Stimulated activated memory B cell treated with anti-CD40 and anti-IgM and Interleukin-4, amounts not matched to agents 10 μg/mL and 1 μg/mL and 100 μg/mL, for 72 hours (primary cell): ENCODE data around the gene RPL12.

Source experiments
- ATAC-seq: fragments of 150-1000 bp; cut with Tn5 transposase; 2 replicates; pipeline ENCODE4 v1.10.0; 2021
- H3K27ac Mint-ChIP-seq: one replicate; pipeline ENCODE4 v1.8.0; 2022; ENCODE audit warnings: mild to moderate bottlenecking, mixed read lengths
- H3K27me3 Mint-ChIP-seq: one replicate; pipeline ENCODE4 v1.8.0; 2022; ENCODE audit warnings: mixed read lengths
- H3K36me3 Mint-ChIP-seq: one replicate; pipeline ENCODE4 v1.8.0; 2022; ENCODE audit warnings: mixed read lengths
- H3K4me1 Mint-ChIP-seq: one replicate; pipeline ENCODE4 v1.8.0; 2022; ENCODE audit warnings: mixed read lengths
- H3K4me3 Mint-ChIP-seq: one replicate; pipeline ENCODE4 v1.8.0; 2022; ENCODE audit warnings: mild to moderate bottlenecking, moderate library complexity, mixed read lengths
- H3K9me3 Mint-ChIP-seq: one replicate; pipeline ENCODE4 v1.8.0; 2022; ENCODE audit warnings: mixed read lengths

RPL12 gene

GRCh38 chr9:127450830-127451607 is at the start of gene RPL12, which contains the start of gene LRSAM1:
Gene RPL12, minus strand, starts transcription at chr9:127451406. Its CDS starts 89 bp downstream, at chr9:127451317.
Gene LRSAM1, plus strand, starts transcription at chr9:127451510. Its CDS starts 3,018 bp downstream, at chr9:127454528.
- Mint-ChIP-seq H3K27ac (peak within 1 kb of the TSS; percentile 89), H3K9me3 (no peaks in the 10 kb centered on the region), H3K4me1 (peaks cover 61% of the 10 kb centered on the region), H3K36me3 (peaks cover 68% of the 10 kb centered on the region), H3K27me3 (no peaks in the 10 kb centered on the region), H3K4me3 (peak within 1 kb of the TSS; percentile 84)
- ATAC-seq = peak; percentile 88

DNA sequence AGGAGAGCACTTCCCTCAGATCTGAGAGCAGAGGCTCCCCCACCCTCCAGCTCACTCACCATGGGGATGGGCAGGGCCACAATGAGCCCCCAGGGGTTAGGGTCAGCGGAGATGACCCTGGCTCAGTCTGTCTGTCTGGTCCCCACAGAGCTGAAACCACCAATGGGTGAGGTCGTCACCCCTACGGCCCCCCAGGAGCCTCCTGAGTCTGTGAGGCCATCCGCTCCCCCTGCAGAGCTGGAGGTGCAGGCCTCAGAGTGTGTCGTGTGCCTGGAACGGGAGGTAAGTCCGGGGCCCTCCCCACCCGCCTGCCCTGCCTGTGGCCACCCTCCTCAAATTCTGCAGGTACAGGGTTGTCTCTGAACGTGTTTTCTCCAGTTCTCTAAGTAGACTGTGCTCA is 49.7 kb upstream of the RPL12 start:
- Mint-ChIP-seq H3K27me3 (no peaks in the 10 kb centered on the region), H3K36me3 (peaks cover 16% of the 10 kb centered on the region), H3K27ac (no peak overlapping the region), H3K4me3 (no peak overlapping the region), H3K9me3 (no peaks in the 10 kb centered on the region), H3K4me1 (no peaks in the 10 kb centered on the region)
- ATAC-seq = no peak

DNA sequence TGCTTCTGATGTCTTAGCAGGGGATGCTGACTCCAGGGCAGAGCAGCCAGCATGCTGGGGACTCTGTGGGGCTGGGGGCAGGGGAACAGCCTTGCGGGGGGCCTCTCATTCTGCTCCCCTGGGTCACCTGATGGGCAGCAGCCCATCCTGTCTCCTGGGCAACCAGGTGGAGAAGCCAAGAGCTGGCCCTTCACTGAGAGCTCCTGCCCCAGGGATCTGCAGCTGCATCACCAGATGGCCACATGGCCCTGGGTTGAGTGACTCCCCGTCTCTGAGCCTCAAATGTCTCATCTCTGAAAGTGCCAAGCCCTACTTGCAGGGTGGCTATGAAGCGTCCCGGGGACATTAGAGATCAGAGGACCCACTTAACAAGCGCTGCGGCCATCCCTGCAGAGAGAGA is 49.2 kb upstream of the RPL12 start:
- Mint-ChIP-seq H3K27ac (no peak overlapping the region), H3K9me3 (no peaks in the 10 kb centered on the region), H3K4me3 (no peak overlapping the region), H3K27me3 (no peaks in the 10 kb centered on the region), H3K36me3 (peaks cover 19% of the 10 kb centered on the region), H3K4me1 (no peaks in the 10 kb centered on the region)
- no peak for ATAC-seq

- Mint-ChIP-seq H3K4me3 (no peak overlapping the region), H3K4me1 (no peaks in the 10 kb centered on the region), H3K36me3 (peaks cover 26% of the 10 kb centered on the region), H3K9me3 (no peaks in the 10 kb centered on the region), H3K27ac (no peak overlapping the region), H3K27me3 (no peaks in the 10 kb centered on the region)
- no peak for ATAC-seq
Observed at GRCh38 chr9:127498298-127498697, 47.1 kb upstream of the RPL12 start.

DNA sequence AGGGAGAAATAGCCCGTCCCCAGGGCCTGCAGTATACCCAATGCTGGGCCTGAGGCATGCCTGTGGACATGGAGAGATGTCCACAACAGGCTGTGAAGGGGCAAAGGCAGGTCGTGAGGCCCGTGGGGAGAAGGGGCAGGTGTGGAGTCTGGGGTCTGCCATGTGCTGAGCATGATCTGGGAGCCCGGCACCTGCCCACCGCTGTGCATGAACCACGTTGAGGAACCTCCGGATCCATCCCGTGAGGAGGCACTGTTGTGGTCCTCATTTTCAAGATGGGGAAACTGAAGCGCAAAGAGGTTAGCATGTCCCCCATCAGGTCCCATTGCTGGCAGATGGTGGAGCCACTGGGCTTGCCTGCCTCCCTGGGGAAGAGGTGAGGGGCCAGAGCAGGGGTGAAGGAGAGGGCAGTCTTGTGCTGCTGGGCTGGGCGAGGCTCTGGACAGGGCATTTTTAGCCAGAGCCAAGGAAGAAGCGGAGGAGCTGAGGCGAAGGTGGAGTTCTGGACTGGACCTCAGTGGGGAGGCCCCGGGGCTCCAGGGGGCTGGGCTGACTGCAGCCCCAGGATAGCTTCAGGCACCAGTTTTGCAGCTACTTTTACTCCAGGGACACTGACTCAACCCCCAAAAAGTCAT is 46.6 kb upstream of the RPL12 start:
- H3K36me3 Mint-ChIP-seq = peaks cover 31% of the 10 kb centered on the region
- H3K4me3 Mint-ChIP-seq = no peak overlapping the region
- H3K27me3 Mint-ChIP-seq = no peaks in the 10 kb centered on the region
- H3K27ac Mint-ChIP-seq = no peak overlapping the region
- no peak for ATAC-seq
- no peaks in the 10 kb centered on the region for H3K9me3 Mint-ChIP-seq
- H3K4me1 Mint-ChIP-seq = no peaks in the 10 kb centered on the region

GRCh38 chr9:127496974-127497373 is 45.8 kb upstream of the RPL12 start:
- no peaks in the 10 kb centered on the region for H3K4me1 Mint-ChIP-seq
- H3K4me3 Mint-ChIP-seq = no peak overlapping the region
- ATAC-seq = no peak
- no peaks in the 10 kb centered on the region for H3K27me3 Mint-ChIP-seq
- H3K36me3 Mint-ChIP-seq = peaks cover 38% of the 10 kb centered on the region
- no peak overlapping the region for H3K27ac Mint-ChIP-seq
- no peaks in the 10 kb centered on the region for H3K9me3 Mint-ChIP-seq

DNA sequence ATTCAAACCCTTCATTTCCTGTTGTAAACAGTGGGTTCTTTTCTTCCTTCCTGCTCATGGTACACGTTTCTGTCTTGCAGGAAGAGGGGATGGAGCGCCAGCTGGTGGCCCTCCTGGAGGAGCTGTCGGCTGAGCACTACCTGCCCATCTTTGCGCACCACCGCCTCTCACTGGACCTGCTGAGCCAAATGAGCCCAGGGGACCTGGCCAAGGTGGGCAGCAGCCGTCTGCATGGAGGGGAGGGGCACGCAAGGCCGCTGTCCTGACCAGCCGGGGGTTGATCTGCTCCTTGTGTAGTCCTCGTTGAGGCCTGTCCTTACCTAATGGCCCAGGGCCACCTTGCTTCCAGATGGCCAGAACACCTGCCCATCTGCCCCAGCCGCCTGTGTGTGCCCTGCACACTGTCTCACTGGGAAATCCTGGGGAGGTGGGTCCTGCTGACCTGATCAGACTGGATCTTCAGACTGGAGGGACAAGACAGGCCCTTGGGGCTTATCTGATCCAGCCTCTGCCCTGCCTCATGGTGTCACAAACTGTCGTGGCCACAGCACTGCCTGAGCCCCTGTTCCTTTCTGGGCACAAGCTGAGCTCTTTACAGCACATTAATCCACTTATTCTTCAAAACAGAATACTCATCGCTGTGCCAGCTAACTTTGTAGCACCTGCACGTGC is 44.8 kb upstream of the RPL12 start:
- Mint-ChIP-seq H3K4me3 (no peak overlapping the region), H3K27ac (no peak overlapping the region)

DNA sequence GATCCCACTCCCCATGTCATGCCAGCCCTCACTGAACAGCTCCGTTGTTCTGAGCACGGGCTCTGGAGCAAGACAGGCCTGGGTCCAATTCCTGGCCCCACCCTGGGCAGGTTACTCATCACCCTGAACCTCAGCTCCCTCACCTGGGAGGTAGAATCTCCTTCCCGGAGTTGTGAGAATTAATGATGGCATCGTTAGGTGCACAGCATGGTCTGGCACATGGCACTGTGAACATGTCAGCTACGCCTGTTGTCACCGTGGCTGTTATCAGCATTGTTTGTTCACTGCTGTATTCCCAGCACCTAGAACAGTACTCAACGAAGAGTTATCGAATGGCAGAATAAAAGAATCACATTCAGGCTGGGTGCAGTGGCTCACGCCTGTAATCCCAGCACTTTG is 43.1 kb upstream of the RPL12 start:
- H3K27me3 Mint-ChIP-seq = no peaks in the 10 kb centered on the region
- H3K36me3 Mint-ChIP-seq = peaks cover 56% of the 10 kb centered on the region
- no peak overlapping the region for H3K4me3 Mint-ChIP-seq
- no peaks in the 10 kb centered on the region for H3K9me3 Mint-ChIP-seq
- ATAC-seq = no peak
- no peak overlapping the region for H3K27ac Mint-ChIP-seq
- no peaks in the 10 kb centered on the region for H3K4me1 Mint-ChIP-seq

More for the DNA sequence above, 44.8 kb upstream of the RPL12 start:
- no peak for ATAC-seq
- Mint-ChIP-seq H3K9me3 (no peaks in the 10 kb centered on the region), H3K36me3 (peaks cover 45% of the 10 kb centered on the region), H3K27me3 (no peaks in the 10 kb centered on the region), H3K4me1 (no peaks in the 10 kb centered on the region)

DNA sequence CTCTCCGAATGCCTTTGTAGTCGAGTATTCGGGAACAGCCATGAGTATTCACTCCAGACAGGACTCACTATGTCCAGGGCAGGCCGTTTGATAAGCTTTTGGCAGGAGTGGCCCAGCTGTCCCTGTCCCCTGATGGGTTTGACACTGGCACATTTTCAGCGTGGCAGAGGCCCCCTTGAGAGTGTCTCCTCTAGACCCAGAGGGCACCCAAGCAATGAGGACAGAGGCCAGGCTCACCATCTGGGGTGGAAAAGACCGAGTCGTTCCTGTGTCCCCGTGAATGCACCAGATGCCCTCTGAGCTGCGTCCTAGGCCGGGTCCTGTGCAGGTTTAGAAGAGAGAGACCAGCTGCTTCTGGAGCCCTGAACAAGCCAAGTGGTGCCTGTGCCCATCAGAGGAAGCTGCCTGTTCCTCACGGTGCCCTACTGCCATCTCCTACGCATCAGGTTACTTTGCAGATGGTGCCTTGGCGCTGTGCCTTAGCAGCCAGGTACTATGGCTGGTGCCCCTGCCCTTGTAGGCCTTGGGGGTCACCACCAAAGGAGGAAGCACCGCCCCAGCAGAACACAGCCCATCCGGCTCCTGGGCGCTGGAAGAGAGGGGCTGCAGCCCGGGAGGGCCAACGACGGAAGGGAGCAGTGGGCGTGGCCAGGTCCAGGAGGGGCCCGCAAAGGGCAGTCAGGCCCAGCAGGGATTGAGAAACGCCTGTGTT is 42.5 kb upstream of the RPL12 start:
- no peak for ATAC-seq
- no peak overlapping the region for H3K4me3 Mint-ChIP-seq
- no peak overlapping the region for H3K27ac Mint-ChIP-seq

DNA sequence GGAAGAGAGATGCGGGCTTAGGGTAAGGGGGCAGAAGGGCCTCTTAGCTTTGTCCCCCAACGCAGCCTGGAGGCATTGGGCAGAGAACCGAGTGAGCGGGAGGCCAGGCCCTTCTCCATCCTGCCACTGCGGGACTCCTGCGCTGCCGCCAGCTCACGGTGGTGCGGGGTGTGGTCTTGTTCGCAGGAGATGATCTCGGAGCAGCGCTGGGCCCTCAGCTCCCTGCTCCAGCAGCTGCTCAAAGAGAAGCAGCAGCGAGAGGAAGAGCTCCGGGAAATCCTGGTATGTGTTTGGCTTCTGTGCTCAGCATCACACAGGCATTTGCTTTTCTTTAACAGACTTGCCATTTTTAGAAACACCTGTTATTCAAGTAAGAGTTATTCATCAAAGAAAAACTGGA is 41.4 kb upstream of the RPL12 start:
- Mint-ChIP-seq H3K9me3 (no peaks in the 10 kb centered on the region), H3K36me3 (peaks cover 68% of the 10 kb centered on the region), H3K4me1 (no peaks in the 10 kb centered on the region), H3K27ac (no peak overlapping the region), H3K27me3 (no peaks in the 10 kb centered on the region), H3K4me3 (no peak overlapping the region)
- no peak for ATAC-seq

More for the DNA sequence above, 42.5 kb upstream of the RPL12 start:
- Mint-ChIP-seq H3K36me3 (peaks cover 62% of the 10 kb centered on the region), H3K27me3 (no peaks in the 10 kb centered on the region), H3K4me1 (no peaks in the 10 kb centered on the region), H3K9me3 (no peaks in the 10 kb centered on the region)

DNA sequence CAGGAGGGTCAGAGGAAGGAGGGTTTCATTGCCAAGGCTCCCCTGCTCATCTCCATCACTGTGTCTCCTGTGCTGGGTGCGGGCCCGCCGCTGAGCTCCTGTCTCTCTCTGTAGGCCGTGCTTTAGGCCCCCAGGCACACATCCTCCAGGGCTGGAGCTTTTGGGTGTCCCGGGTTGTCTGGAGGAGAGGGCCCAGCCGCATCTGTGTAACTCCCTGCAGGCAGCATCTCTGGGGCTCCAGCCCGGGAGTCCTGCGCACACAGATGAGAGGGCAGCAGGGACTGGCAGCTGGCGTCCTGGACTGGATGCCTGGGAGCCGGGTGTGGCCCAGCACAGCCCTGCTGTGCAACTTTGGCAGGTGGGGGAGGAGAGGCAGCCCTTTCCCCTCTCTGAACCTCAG is 40.3 kb upstream of the RPL12 start:
- no peak overlapping the region for H3K27ac Mint-ChIP-seq
- no peaks in the 10 kb centered on the region for H3K9me3 Mint-ChIP-seq
- no peak overlapping the region for H3K4me3 Mint-ChIP-seq
- no peaks in the 10 kb centered on the region for H3K4me1 Mint-ChIP-seq
- H3K27me3 Mint-ChIP-seq = no peaks in the 10 kb centered on the region
- peaks cover 66% of the 10 kb centered on the region for H3K36me3 Mint-ChIP-seq
- no peak for ATAC-seq

DNA sequence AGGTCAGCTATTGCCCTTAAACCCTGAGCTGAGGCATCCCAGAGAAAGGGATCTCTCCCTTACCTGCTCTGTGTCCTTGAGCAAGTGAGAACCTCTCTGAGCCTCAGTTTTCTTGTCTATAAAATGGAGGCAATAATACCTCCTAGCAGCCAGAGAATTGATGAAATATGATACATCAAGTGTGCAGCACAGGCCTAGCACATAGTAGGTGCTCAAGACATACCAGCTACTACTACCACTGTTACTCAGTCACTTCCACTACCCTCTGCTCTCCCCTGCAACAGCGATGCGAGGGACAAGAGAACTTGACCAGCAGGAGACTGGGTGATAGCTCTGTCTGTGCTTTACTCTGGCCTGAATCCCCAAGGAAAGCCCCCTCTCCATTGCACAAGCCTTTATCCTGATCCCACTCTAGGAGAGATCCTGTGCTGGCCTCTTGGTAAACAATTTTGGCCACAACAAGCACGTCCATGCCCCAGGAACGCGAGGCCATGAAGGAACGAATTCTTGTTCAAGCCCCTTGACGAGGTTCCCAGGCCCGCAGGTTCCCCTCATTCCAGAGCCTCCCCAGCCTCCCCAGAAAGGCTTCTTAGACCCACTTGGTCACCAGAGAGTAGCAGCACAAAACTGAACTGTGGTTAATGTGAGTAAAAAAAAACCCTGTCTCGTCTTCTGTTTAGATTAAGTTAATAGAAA is 39.5 kb upstream of the RPL12 start:
- H3K9me3 Mint-ChIP-seq = no peaks in the 10 kb centered on the region
- no peaks in the 10 kb centered on the region for H3K4me1 Mint-ChIP-seq
- H3K4me3 Mint-ChIP-seq = no peak overlapping the region
- H3K27me3 Mint-ChIP-seq = no peaks in the 10 kb centered on the region
- peaks cover 66% of the 10 kb centered on the region for H3K36me3 Mint-ChIP-seq
- ATAC-seq = no peak
- no peak overlapping the region for H3K27ac Mint-ChIP-seq

DNA sequence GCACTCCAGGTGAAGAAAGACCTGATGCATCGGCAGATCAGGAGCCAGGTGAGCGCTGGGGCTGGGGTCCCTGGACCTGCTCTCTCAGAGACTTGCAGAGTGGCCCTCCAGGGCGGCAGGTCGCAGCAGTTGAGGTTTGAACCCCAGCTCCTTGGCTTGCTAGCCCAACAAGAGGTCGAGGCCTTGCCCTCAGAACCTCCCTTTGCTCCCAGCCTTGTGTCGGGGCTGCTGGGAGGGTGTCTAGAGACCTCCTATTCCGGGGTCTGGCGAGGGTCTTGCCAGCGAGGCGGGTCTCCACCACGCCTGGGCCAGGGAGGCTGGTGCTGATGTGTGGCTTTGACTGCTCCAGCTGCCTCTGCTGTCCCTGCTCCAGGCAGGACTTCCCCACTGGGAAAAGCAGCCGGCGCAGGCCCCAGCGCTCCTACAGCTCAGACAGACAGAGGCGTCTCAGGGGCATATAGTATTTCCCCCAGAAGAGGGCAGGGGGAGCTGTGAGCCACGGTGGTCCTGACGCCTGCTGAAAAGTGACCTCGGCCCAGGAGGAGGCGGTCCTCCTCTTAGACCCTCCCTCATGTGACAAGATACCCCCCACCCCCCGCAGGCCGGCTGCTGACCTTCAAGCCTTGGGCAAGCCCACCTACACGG is 38.4 kb upstream of the RPL12 start:
- H3K27me3 Mint-ChIP-seq = no peaks in the 10 kb centered on the region
- no peaks in the 10 kb centered on the region for H3K9me3 Mint-ChIP-seq
- no peaks in the 10 kb centered on the region for H3K4me1 Mint-ChIP-seq
- H3K27ac Mint-ChIP-seq = no peak overlapping the region
- no peak overlapping the region for H3K4me3 Mint-ChIP-seq
- H3K36me3 Mint-ChIP-seq = peaks cover 73% of the 10 kb centered on the region
- ATAC-seq = no peak

DNA sequence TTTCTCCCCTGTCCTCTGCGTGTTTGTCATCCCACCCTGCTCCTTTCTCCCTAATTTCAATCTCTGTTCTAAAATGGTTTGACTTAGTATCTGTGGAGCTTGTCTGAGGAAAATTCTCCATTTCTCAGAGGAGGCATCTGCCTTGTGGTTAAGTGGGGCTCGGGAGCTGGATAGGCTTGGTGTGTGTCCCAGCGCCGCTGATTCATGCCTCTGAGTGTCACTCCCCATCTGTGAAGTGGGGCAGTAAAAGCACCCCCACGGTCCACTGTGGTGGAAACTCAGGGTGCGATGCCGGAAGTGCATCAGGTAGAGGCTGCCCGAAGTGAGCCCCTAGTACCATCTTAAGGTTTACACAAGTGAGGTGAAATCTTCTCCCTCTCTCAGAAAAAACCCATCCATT is 37.7 kb upstream of the RPL12 start:
- no peaks in the 10 kb centered on the region for H3K4me1 Mint-ChIP-seq
- no peak overlapping the region for H3K4me3 Mint-ChIP-seq
- peaks cover 78% of the 10 kb centered on the region for H3K36me3 Mint-ChIP-seq
- H3K27ac Mint-ChIP-seq = no peak overlapping the region
- ATAC-seq = no peak
- H3K9me3 Mint-ChIP-seq = no peaks in the 10 kb centered on the region
- no peaks in the 10 kb centered on the region for H3K27me3 Mint-ChIP-seq
